GM18505 (cell line): Measurements from ENCODE around the gene CSRNP3.

Source experiments
- ATAC-seq: cut with Tn5 transposase; IDR thresholded peaks from one replicate; pipeline ENCODE4 v1.9.1; 2021; ENCODE audit not compliant: unreplicated experiment
- POLR2A ChIP-seq: IDR thresholded peaks from 4 replicates; pipeline ENCODE4 v1.6.1; 2011; ENCODE audit warnings: borderline replicate concordance; ENCODE audit not compliant: insufficient read depth, insufficient read length; ENCODE audit errors: extremely low read depth

CSRNP3 gene

GRCh38 chr2:165697748-165698443, 228.4 kb downstream of the CSRNP3 start:
- TF ChIP-seq POLR2A, result no peak
- ATAC-seq, result no peak

- no peak for TF ChIP-seq POLR2A
- peak; percentile 94 for ATAC-seq
Observed at GRCh38 chr2:165698444-165698884, 229.0 kb downstream of the CSRNP3 start.

DNA sequence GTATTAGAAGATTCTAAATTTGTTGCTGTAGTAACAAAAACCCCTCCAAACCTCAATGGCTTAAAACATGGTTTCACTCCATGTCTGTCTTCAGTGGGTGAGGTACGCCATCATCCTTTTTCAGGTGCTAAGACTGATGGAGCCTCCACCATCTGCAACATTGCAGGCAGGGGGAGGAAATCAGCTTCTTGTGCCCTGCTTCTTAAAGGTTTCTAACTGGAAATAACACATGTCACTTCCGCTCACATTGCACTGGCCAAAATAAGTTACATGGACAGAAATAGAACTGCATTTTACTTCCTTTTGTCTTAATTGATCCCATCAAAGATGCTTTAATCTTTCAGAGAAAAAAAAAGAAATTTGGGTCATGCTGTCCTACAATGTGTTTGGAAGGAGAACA, 230.4 kb downstream of the CSRNP3 start:
- ATAC-seq, result no peak
- no peak for TF ChIP-seq POLR2A

DNA sequence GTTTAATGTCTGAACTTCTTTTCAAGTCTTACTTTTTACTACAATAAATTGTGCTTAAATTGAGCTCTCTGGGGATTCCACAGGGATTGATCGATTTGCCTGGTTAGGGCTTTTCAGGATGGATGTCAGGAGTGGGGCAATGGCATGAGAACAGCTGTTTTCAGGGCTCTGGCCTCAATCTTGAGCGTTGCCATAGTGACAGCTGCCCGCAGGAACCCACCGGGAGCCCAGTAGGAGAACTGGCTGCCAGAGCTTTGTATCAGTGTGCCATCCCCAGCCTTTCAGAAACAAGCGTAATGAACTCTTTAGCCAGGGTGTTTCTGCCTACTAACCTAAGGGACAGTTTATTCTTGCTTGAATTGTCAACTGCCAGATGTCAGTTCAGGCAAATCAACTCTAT, 231.0 kb downstream of the CSRNP3 start:
- ATAC-seq, result no peak
- TF ChIP-seq POLR2A, result no peak

GRCh38 chr2:165701147-165701546, 231.6 kb downstream of the CSRNP3 start:
- TF ChIP-seq POLR2A, result no peak
- no peak for ATAC-seq

- no peak for ATAC-seq
- TF ChIP-seq POLR2A, result no peak
Observed at GRCh38 chr2:165706960-165707487, 237.5 kb downstream of the CSRNP3 start.

DNA sequence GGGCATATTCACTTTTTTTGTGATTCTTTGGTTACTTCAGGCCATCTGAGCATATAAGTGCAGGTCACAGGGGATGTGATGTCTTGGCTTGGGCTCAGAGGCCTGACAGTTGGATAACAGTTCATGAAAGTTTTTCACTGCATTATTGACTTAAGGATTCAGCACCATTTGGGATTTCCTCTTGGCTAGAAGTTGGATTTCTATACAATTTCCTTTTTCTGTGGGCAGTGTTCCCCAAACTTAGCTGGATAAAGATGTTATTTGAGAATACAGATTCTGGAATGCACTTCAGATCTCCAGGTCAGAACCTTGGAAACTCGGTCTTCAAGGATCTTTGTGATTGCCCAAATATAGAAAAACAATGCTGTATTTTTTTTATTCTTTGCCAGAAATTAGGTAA, 246.6 kb downstream of the CSRNP3 start:
- ATAC-seq, result no peak
- TF ChIP-seq POLR2A, result no peak

DNA sequence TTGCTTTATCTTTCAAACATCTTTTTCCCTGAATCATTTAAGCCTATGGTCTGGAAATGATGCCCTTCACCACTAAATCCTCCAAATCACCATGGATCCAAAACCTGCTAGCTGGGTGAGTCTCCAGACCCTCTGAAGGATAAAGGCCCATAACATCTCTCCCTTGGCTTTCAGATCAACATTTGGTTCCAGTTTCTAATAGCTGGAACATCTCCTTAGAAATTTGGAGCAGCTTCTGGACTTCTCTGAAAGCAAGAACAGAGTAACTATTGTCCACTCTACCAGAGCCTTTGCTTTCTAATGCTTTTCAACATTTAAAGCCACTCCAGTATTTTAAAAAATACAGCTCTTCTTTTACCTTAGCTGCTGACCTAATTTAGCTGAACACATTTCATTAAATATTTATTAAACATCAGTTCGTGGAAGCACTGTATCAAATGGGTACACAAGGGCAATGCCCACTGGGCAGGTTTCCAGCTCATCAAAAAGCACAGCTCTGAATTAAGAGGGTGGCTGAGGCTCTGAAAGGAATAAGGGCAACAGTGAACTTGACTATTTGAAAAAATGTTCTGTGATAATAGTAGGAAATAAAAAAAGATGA, 249.2 kb downstream of the CSRNP3 start:
- ATAC-seq, result no peak
- TF ChIP-seq POLR2A, result no peak

DNA sequence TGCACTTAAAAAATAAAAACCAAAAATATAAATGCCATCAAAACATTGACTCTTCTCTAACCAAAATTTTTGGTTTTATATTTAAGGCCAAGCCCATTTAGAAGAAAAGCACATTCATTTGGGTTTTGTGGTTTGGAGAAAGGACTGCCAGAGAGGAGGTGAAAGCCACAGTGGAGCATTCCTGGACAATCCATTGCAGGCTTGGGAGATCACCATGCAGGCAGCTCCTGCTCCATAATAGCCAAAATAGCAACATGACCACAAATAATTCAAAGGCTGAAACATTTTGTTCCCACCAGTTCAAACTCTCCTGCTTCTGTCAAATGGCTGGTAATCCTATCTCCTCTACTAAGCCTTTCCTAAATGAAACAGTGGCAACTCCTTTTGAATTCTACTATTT, 251.0 kb downstream of the CSRNP3 start:
- no peak for ATAC-seq
- TF ChIP-seq POLR2A, result no peak

DNA sequence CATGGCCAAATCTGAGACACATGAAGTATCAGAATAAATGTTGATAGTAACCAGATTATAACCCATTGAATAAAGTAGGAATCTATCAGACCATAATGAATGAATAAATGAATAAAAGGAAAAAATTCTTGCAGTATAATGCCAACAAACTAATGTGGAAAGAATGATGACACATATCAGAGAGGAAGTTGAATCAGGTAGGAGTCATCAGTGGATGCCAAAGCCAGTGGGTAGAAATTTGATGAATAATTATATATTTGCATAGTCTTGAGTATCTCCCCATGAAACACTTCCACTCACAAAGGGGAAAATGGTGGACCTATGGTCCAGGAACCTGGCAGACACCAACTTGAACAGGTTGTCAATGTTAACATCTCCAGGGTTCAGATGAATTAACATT, 255.9 kb downstream of the CSRNP3 start:
- no peak for TF ChIP-seq POLR2A
- ATAC-seq, result no peak
